ENCODE results near the gene ZNF682.
"Not testable (repeated sequence)": the region's sequence is repeated elsewhere in the genome, so short reads cannot be mapped to it uniquely, and the experiment has no call there.

GRCh38 chr19:19959151-19959799 lies 80.0 kb downstream of the ZNF682 start:
- TF ChIP-seq CTCF (IDR thresholded peaks at IDR 0.05), result peak; percentile 63 to 80 (median 68)
- not testable (repeated sequence) for TF ChIP-seq POLR2A (IDR thresholded peaks at IDR 0.05)
